GM12892 (cell line): ENCODE measurements around the gene TFG.

ENCODE experiments used
- POLR2AphosphoS5 ChIP-seq: IDR thresholded peaks from 2 replicates; pipeline ENCODE4 v1.6.1; 2011; ENCODE audit warnings: low read depth, low read length, control low read depth
- TAF1 ChIP-seq: IDR thresholded peaks from 2 replicates; pipeline ENCODE4 v1.6.1; 2011; ENCODE audit warnings: low read depth, mild to moderate bottlenecking, control low read depth, low read length, borderline replicate concordance

- no peak for TF ChIP-seq TAF1
- TF ChIP-seq POLR2AphosphoS5, result no peak
Measured at GRCh38 chr3:100682056-100682853, 27.0 kb upstream of the TFG start.
